ENCODE data around the gene DMGDH.

Gene DMGDH

DNA sequence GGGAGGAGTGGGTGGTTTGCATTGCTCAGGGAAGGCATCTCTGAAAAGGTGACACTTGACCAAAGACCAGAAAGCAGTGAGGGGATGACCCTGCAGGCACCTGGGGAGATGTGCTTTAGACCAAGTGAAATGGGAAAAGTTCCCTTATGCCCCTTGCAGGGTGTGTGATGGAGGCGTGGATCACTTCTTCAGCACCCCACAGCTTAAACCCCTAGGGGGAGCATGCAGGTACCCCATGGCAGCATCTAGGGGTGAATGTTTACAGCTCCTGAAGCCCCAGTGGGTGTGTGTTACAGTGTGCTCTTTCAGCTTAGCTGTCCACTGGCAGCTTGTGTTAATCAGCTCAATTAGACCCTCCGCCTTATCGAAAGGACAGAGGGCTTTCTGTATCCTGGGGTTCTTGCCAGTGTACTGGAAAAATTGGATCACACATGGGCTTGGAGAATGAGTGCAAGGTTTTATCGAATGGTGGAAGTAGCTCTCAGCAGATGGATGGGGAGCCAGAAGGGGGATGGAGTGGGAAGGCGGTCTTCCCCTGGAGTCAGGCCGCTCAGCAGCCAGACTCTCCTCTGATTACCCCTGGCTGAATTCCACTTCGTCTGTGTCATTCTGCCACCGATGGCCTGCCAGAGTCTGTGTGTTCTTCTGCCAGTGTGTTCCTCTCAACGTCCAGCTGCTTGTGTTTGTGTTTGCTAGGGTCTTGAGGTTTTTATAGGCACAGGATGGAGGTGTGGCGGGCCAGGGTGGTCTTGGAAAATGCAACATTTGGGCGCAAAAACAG lies 6.4 kb upstream of the DMGDH start:
- no peak for TF ChIP-seq EGR1 (IDR thresholded peaks at IDR 0.05)
- no peak for TF ChIP-seq RAD21 (IDR thresholded peaks at IDR 0.05; ENCODE audit: low read depth)
- TF ChIP-seq ZBTB7A (IDR thresholded peaks at IDR 0.05; ENCODE audit: low read depth) = no peak
- no peak for TF ChIP-seq MAX (IDR thresholded peaks at IDR 0.05)
- TF ChIP-seq CEBPB (IDR thresholded peaks at IDR 0.05) = no peak
- no peak for TF ChIP-seq YY1 (IDR thresholded peaks at IDR 0.05; ENCODE audit: low read depth)
- TF ChIP-seq, protein P1, sequence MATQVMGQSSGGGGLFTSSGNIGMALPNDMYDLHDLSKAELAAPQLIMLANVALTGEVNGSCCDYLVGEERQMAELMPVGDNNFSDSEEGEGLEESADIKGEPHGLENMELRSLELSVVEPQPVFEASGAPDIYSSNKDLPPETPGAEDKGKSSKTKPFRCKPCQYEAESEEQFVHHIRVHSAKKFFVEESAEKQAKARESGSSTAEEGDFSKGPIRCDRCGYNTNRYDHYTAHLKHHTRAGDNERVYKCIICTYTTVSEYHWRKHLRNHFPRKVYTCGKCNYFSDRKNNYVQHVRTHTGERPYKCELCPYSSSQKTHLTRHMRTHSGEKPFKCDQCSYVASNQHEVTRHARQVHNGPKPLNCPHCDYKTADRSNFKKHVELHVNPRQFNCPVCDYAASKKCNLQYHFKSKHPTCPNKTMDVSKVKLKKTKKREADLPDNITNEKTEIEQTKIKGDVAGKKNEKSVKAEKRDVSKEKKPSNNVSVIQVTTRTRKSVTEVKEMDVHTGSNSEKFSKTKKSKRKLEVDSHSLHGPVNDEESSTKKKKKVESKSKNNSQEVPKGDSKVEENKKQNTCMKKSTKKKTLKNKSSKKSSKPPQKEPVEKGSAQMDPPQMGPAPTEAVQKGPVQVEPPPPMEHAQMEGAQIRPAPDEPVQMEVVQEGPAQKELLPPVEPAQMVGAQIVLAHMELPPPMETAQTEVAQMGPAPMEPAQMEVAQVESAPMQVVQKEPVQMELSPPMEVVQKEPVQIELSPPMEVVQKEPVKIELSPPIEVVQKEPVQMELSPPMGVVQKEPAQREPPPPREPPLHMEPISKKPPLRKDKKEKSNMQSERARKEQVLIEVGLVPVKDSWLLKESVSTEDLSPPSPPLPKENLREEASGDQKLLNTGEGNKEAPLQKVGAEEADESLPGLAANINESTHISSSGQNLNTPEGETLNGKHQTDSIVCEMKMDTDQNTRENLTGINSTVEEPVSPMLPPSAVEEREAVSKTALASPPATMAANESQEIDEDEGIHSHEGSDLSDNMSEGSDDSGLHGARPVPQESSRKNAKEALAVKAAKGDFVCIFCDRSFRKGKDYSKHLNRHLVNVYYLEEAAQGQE (IDR thresholded peaks at IDR 0.05; ENCODE audit: low read depth) = no peak
- no peak for TF ChIP-seq NFIC (IDR thresholded peaks at IDR 0.05)
- TF ChIP-seq, protein P2, sequence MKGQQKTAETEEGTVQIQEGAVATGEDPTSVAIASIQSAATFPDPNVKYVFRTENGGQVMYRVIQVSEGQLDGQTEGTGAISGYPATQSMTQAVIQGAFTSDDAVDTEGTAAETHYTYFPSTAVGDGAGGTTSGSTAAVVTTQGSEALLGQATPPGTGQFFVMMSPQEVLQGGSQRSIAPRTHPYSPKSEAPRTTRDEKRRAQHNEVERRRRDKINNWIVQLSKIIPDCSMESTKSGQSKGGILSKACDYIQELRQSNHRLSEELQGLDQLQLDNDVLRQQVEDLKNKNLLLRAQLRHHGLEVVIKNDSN (IDR thresholded peaks at IDR 0.05) = no peak
- TF ChIP-seq TEAD4 (IDR thresholded peaks at IDR 0.05) = no peak

DNA sequence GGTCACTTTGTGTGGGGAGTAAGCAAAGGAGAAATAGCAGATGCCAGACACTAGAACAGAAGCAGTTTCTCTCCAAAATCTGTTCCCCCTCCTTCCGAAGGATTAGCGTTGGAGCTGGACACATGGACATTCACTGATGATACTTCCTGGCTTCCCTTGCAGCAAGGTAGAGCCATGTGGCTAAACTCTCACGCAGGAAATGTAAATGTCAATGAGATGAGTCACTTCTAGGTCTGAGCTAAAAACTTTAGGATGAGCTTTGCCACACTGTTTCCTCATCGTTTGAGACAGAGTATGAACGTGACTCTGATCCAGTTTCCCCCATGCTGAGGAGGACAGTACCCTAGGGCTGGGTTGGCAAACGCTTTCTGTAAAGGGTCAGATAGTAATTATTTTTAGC lies 5.2 kb upstream of the DMGDH start:
- TF ChIP-seq, protein P2 (IDR thresholded peaks at IDR 0.05) = peak; percentile 19; the same call in 1 of the 2 replicates
- TF ChIP-seq CEBPB (IDR thresholded peaks at IDR 0.05) = no peak
- TF ChIP-seq EGR1 (IDR thresholded peaks at IDR 0.05) = no peak

GRCh38 chr5:79070350-79070667 lies 835 bp upstream of the DMGDH start:
- TF ChIP-seq EP300 (IDR thresholded peaks at IDR 0.05; ENCODE audit: borderline replicate concordance) = no peak
- TF ChIP-seq YY1 (IDR thresholded peaks at IDR 0.05; ENCODE audit: low read depth) = no peak
- no peak for TF ChIP-seq CREB1 (IDR thresholded peaks at IDR 0.05; ENCODE audit: low read depth)
- no peak for TF ChIP-seq EGR1 (IDR thresholded peaks at IDR 0.05)
- TF ChIP-seq, protein P1 (IDR thresholded peaks at IDR 0.05; ENCODE audit: low read depth) = no peak
- TF ChIP-seq ZBTB7A (IDR thresholded peaks at IDR 0.05; ENCODE audit: low read depth) = no peak
- no peak for TF ChIP-seq NFIC (IDR thresholded peaks at IDR 0.05)
- TF ChIP-seq TCF12 (IDR thresholded peaks at IDR 0.05; ENCODE audit: low read depth) = no peak
- TF ChIP-seq, protein P2 (IDR thresholded peaks at IDR 0.05) = no peak
- TF ChIP-seq CEBPB (IDR thresholded peaks at IDR 0.05) = no peak
- TF ChIP-seq TEAD4 (IDR thresholded peaks at IDR 0.05) = no peak
- TF ChIP-seq FOXM1 (IDR thresholded peaks at IDR 0.05; ENCODE audit: borderline replicate concordance, low read depth) = no peak
- no peak for TF ChIP-seq MAX (IDR thresholded peaks at IDR 0.05)
- no peak for TF ChIP-seq TAF1 (IDR thresholded peaks at IDR 0.05; ENCODE audit: low read depth)

- TF ChIP-seq TCF12 (IDR thresholded peaks at IDR 0.05; ENCODE audit: low read depth) = no peak
- 0 out of 2 replicates have a peak, but pooled peaks have one; percentile 17 for TF ChIP-seq TEAD4 (IDR thresholded peaks at IDR 0.05)
- TF ChIP-seq NFIC (IDR thresholded peaks at IDR 0.05) = peak; percentile 57
Measured at GRCh38 chr5:79062436-79062835, 7.0 kb downstream of the DMGDH start.

DNA sequence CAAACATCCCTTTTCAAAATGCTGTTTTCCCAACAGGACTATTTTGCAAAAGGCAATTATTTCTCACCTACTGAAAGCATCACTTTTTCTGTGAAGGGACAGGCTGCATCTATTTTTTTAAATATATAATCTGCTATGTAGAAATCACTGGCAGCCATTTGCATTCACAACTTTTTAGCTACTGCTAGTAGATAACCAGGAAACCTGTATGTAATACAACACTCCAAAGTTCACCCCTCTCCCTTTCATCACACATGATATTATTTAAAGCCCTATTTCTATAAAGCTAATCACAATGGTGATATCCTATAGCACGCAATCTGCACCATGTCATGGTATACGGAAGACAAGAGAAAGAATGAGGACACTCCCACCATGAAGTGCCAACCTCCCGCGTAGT lies 9.8 kb downstream of the DMGDH start:
- TF ChIP-seq MAX (IDR thresholded peaks at IDR 0.05) (no peak), CEBPB (IDR thresholded peaks at IDR 0.05) (no peak), YY1 (IDR thresholded peaks at IDR 0.05; ENCODE audit: low read depth) (no peak), TCF12 (IDR thresholded peaks at IDR 0.05; ENCODE audit: low read depth) (no peak), TEAD4 (IDR thresholded peaks at IDR 0.05) (no peak), FOXM1 (IDR thresholded peaks at IDR 0.05; ENCODE audit: borderline replicate concordance, low read depth) (no peak), RAD21 (IDR thresholded peaks at IDR 0.05; ENCODE audit: low read depth) (no peak), CREB1 (IDR thresholded peaks at IDR 0.05; ENCODE audit: low read depth) (no peak), EGR1 (IDR thresholded peaks at IDR 0.05) (no peak), ZBTB7A (IDR thresholded peaks at IDR 0.05; ENCODE audit: low read depth) (no peak), TAF1 (IDR thresholded peaks at IDR 0.05; ENCODE audit: low read depth) (no peak), NFIC (IDR thresholded peaks at IDR 0.05) (no peak)
- TF ChIP-seq, protein P1 (IDR thresholded peaks at IDR 0.05; ENCODE audit: low read depth) = no peak

Data from Ishikawa (cell line).